Right lobe of liver (tissue), 6 donors: Measurements from ENCODE around the gene TCAIM. TPM values are rescaled to one million over a fixed set of nuclear protein-coding genes. Genes with fewer than 3 reads are reported as not detected.

ENCODE experiments used
- ATAC-seq, 4 donors: fragments of 200-7000 bp; cut with Tn5 transposase; one replicate each; pipeline ENCODE4 v1.9.1; 2020; ENCODE audit warnings: mild to moderate bottlenecking in 4 of 4, moderate library complexity in 4 of 4
- DNase-seq, 3 donors: peaks; one replicate each; pipeline ENCODE4 v3.0.0-alpha.2; 2020
- H3K27ac ChIP-seq, 3 donors: fragments of 200-600 bp; one replicate each; pipeline ENCODE4 v1.8.0; 2022
- H3K27me3 ChIP-seq, 2 donors: fragments of 200-600 bp; one replicate each; pipeline ENCODE4 v1.8.0; 2022
- H3K36me3 ChIP-seq, 4 donors: fragments of 200-600 bp; sonication (generic) in 1 of 4; one replicate each; pipeline versions ENCODE4 v1.5.1 to v1.8.0; 2017 to 2022; ENCODE audit warnings: control low read depth in 1 of 4
- H3K4me1 ChIP-seq, 4 donors: fragments of 200-600 bp; sonication (generic) in 1 of 4; one replicate each; pipeline versions ENCODE4 v1.5.1 to v1.8.0; 2017 to 2022; ENCODE audit warnings: control low read depth in 1 of 4
- H3K4me3 ChIP-seq, 3 donors: fragments of 200-600 bp; one replicate each; pipeline ENCODE4 v1.8.0; 2022
- H3K9me3 ChIP-seq, 4 donors: fragments of 200-600 bp; sonication (generic) in 1 of 4; one replicate each; pipeline versions ENCODE4 v1.5.1 to v1.8.0; 2017 to 2022; ENCODE audit warnings: control low read depth in 1 of 4
- POLR2A ChIP-seq: fragments of 450-650 bp; IDR thresholded peaks from one replicate; pipeline ENCODE4 v1.6.1; 2017; ENCODE audit warnings: antibody characterized with exemption, mild to moderate bottlenecking
- WGBS: methylation state at CpG from one replicate; pipeline ENCODE4 v1.1.6; 2018; ENCODE audit warnings: low coverage, low lambda C conversion rate; ENCODE audit not compliant: insufficient coverage; ENCODE audit errors: missing lambda C conversion rate; 5-methylcytosine and 5-hydroxymethylcytosine counted together
- intact Hi-C, 2 donors: fragments of 100-400 bp; cut with DNase I; formaldehyde crosslinking; loops; one replicate each; pipeline versions ENCODE4 v1.11.2 to v1.14.1; 2022
- total RNA-seq, 6 experiments: library from RNA; depleted of rRNA in 2 of 6; stranded (reverse); fragments of >200 nt in 2 of 6; fragmentation: NEBNext Ultra II Directional in 3 of 6; extraction: Animal tissue kit (Norgen Biotek cat#: 25700) in 3 of 6; gene quantifications; one replicate each; pipeline versions ENCODE4 v1.1.0 to v1.2.4, GENCODE V29; 2016 to 2023
- TF ChIP-seq, protein P1 (sequence below), 4 donors: fragments of 200-600 bp in 3 of 4; fragments of 450-650 bp in 1 of 4; IDR thresholded peaks; one replicate each; pipeline versions ENCODE4 v1.5.1 to v1.8.0; 2016 to 2022; ENCODE audit warnings: antibody characterized with exemption in 4 of 4, mild to moderate bottlenecking in 2 of 4
- donor health status: DM: no; HTN: yes; CAD: no.
- donor health status: DM: no; HTN: no; CAD: no.
- donor health status: DM: no; HTN: no; CAD: no.
- donor health status: DM: no; HTN: yes; CAD: no.
- donor health status: DM: no; HTN: yes; CAD: no.

The TCAIM gene
- total RNA-seq, 6 experiments from 2014 or later = 37.8 to 46.4 (median 40.1) TPM

- Histone ChIP-seq H3K4me1 (peaks cover 0 to 9% (median 2%) of the 10 kb centered on the region in 4 donors), H3K27me3 (no peaks in the 10 kb centered on the region), H3K9me3 (no peaks in the 10 kb centered on the region), H3K4me3 (no peak overlapping the region), H3K27ac (no peak overlapping the region), H3K36me3 (no peaks in the 10 kb centered on the region)
- ATAC-seq (no peak), DNase-seq (no peak)
- 49% methylated on average over 3 of the region's 5 CpGs for WGBS
- intact Hi-C loops = no loop called here
- TF ChIP-seq, protein P1, sequence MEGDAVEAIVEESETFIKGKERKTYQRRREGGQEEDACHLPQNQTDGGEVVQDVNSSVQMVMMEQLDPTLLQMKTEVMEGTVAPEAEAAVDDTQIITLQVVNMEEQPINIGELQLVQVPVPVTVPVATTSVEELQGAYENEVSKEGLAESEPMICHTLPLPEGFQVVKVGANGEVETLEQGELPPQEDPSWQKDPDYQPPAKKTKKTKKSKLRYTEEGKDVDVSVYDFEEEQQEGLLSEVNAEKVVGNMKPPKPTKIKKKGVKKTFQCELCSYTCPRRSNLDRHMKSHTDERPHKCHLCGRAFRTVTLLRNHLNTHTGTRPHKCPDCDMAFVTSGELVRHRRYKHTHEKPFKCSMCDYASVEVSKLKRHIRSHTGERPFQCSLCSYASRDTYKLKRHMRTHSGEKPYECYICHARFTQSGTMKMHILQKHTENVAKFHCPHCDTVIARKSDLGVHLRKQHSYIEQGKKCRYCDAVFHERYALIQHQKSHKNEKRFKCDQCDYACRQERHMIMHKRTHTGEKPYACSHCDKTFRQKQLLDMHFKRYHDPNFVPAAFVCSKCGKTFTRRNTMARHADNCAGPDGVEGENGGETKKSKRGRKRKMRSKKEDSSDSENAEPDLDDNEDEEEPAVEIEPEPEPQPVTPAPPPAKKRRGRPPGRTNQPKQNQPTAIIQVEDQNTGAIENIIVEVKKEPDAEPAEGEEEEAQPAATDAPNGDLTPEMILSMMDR (IDR thresholded peaks at IDR 0.05) = no peak
- no peak for TF ChIP-seq POLR2A
These were observed 96.4 kb downstream of the TCAIM start for GRCh38 chr3:44434834-44435510.

GRCh38 chr3:44436181-44436580, 97.6 kb downstream of the TCAIM start:
- Histone ChIP-seq H3K27me3 (no peaks in the 10 kb centered on the region), H3K4me3 (no peak overlapping the region), H3K4me1 (peaks cover 0 to 21% (median 8%) of the 10 kb centered on the region in 4 donors), H3K27ac (no peak overlapping the region), H3K36me3 (no peaks in the 10 kb centered on the region), H3K9me3 (no peaks in the 10 kb centered on the region)
- intact Hi-C loops = no loop called here
- no CpG with 5 or more reads among the region's 1 CpG for WGBS
- DNase-seq (no peak), ATAC-seq (no peak)
- TF ChIP-seq, protein P1 (IDR thresholded peaks at IDR 0.05) = no peak
- TF ChIP-seq POLR2A = no peak

- DNase-seq = no peak
- no peaks in the 10 kb centered on the region for H3K36me3 ChIP-seq
- 87% methylated on average over 7 of the region's 7 CpGs for WGBS
- no peaks in the 10 kb centered on the region for H3K27me3 ChIP-seq
- TF ChIP-seq, protein P1 (IDR thresholded peaks at IDR 0.05) = no peak
- TF ChIP-seq POLR2A = no peak
- H3K4me3 ChIP-seq = no peak overlapping the region
- ATAC-seq = no peak
- H3K4me1 ChIP-seq = peaks cover 0 to 24% (median 8%) of the 10 kb centered on the region in 4 donors
- intact Hi-C loops = no loop called here
- H3K27ac ChIP-seq = no peak overlapping the region
- no peaks in the 10 kb centered on the region for H3K9me3 ChIP-seq
These were observed 99.2 kb downstream of the TCAIM start for GRCh38 chr3:44437800-44438199.

- Histone ChIP-seq H3K9me3 (no peaks in the 10 kb centered on the region), H3K36me3 (no peaks in the 10 kb centered on the region), H3K27me3 (no peaks in the 10 kb centered on the region), H3K27ac (peak overlapping the region; percentile 77 to 99 (median 89)), H3K4me1 (peaks cover 0 to 24% (median 8%) of the 10 kb centered on the region in 4 donors), H3K4me3 (peak overlapping the region in 2 of 3 donors; percentile 0 to 14)
- ATAC-seq = peak; percentile 82 to 86 (median 84)
- 1% methylated on average over 7 of the region's 7 CpGs for WGBS
- intact Hi-C loops = no loop called here
- TF ChIP-seq, protein P1 (IDR thresholded peaks at IDR 0.05) = no peak
- TF ChIP-seq POLR2A = peak; percentile 84
- peak; percentile 74 to 80 (median 76) for DNase-seq
These were observed 101.1 kb downstream of the TCAIM start for GRCh38 chr3:44439499-44440295.
